ENCODE measurements around the gene TADA2B. TPM values are rescaled to one million over a fixed set of nuclear protein-coding genes. Genes with fewer than 3 reads are reported as not detected.

Gene TADA2B
- total and polyA plus RNA-seq, 2 donors (not counting 1 experiment from before 2014, with no cell fraction given) = 13.6 to 38.5 TPM

- H3K9me3 Mint-ChIP-seq (ENCODE audit: insufficient read depth) = no peaks in the 10 kb centered on the region
- H3K27ac Mint-ChIP-seq = no peak overlapping the region
- no peak overlapping the region for H3K4me2 ChIP-seq (replicated peaks; ENCODE audit: low read depth, low read length, poor library complexity, severe bottlenecking)
- H3K9ac ChIP-seq (ENCODE audit: low read length) = no peak overlapping the region
- H3K9me3 ChIP-seq (ENCODE audit: control extremely low read depth in 1 of 3, control insufficient read depth in 2 of 3, insufficient read depth in 1 of 3, low read length in 2 of 3) = no peaks in the 10 kb centered on the region
- H4K20me1 ChIP-seq (ENCODE audit: control insufficient read depth, insufficient read depth, low read length, poor library complexity, severe bottlenecking) = peaks cover 28% of the 10 kb centered on the region
- ATAC-seq (ENCODE audit: low read depth) (no peak), DNase-seq (no peak)
- no peak for TF ChIP-seq EZH2 (IDR thresholded peaks at IDR 0.05; ENCODE audit: borderline replicate concordance, insufficient read depth, low read depth, low read length, poor library complexity, severe bottlenecking)
- H3K4me1 Mint-ChIP-seq = peaks cover 11% of the 10 kb centered on the region
- H3K27me3 Mint-ChIP-seq = no peaks in the 10 kb centered on the region
- no peaks in the 10 kb centered on the region for H3K27me3 ChIP-seq (replicated peaks in 1 of 4; ENCODE audit: control extremely low read depth in 1 of 4, control insufficient read depth in 3 of 4, insufficient read depth in 4 of 4, low read length in 3 of 4)
- WGBS (ENCODE audit: insufficient coverage) = 97% methylated on average over 9 of the region's 10 CpGs
- peaks cover 2 to 4% of the 10 kb centered on the region in 2 donors for H3K4me1 ChIP-seq (ENCODE audit: control insufficient read depth in 2 of 2, insufficient read depth in 2 of 2, low read length in 2 of 2)
- H3K36me3 ChIP-seq (replicated peaks in 1 of 2; ENCODE audit: control extremely low read depth in 1 of 2, control insufficient read depth in 1 of 2, extremely low read depth in 1 of 2, insufficient read depth in 2 of 2, low read length in 1 of 2) = peaks cover 1 to 75% of the 10 kb centered on the region in 2 experiments
- H3K4me3 ChIP-seq (ENCODE audit: control extremely low read depth in 1 of 5, extremely low read depth in 1 of 5, insufficient read depth in 1 of 5, low read depth in 2 of 5, low read length in 4 of 5) = no peak overlapping the region
- POLR2A ChIA-PET = no interaction called here
- H2AFZ ChIP-seq (ENCODE audit: insufficient read depth, low read depth, low read length, poor library complexity, severe bottlenecking) = no peak overlapping the region
- no peak overlapping the region for H3K4me3 Mint-ChIP-seq
- peaks cover 49% of the 10 kb centered on the region for H3K79me2 ChIP-seq (ENCODE audit: control insufficient read depth, insufficient read depth, low read length)
- H3K27ac ChIP-seq (ENCODE audit: low read length in 2 of 2) = no peak overlapping the region
- intact Hi-C loops (cut with micrococcal nuclease) = no loop called here
- CTCF ChIA-PET = no interaction called here
These were observed 23.8 kb upstream of the TADA2B start for GRCh38 chr4:7019367-7019766.

GRCh38 chr4:7020290-7020689, 22.9 kb upstream of the TADA2B start:
- Mint-ChIP-seq H3K9me3 (ENCODE audit: insufficient read depth) (no peaks in the 10 kb centered on the region), H3K27me3 (no peaks in the 10 kb centered on the region), H3K27ac (no peak overlapping the region), H3K4me3 (no peak overlapping the region), H3K4me1 (peaks cover 1% of the 10 kb centered on the region)
- H3K4me2 ChIP-seq (replicated peaks; ENCODE audit: low read depth, low read length, poor library complexity, severe bottlenecking) = no peak overlapping the region
- H3K27ac ChIP-seq (ENCODE audit: low read length in 2 of 2) = no peak overlapping the region
- no peaks in the 10 kb centered on the region for H3K27me3 ChIP-seq (replicated peaks in 1 of 4; ENCODE audit: control extremely low read depth in 1 of 4, control insufficient read depth in 3 of 4, insufficient read depth in 4 of 4, low read length in 3 of 4)
- WGBS (ENCODE audit: insufficient coverage) = 100% methylated on average over 2 of the region's 2 CpGs
- ATAC-seq (ENCODE audit: low read depth) (no peak), DNase-seq (no peak)
- no peak overlapping the region for H3K4me3 ChIP-seq (ENCODE audit: control extremely low read depth in 1 of 5, extremely low read depth in 1 of 5, insufficient read depth in 1 of 5, low read depth in 2 of 5, low read length in 4 of 5)
- no peak overlapping the region for H3K9ac ChIP-seq (ENCODE audit: low read length)
- peaks cover 24% of the 10 kb centered on the region for H4K20me1 ChIP-seq (ENCODE audit: control insufficient read depth, insufficient read depth, low read length, poor library complexity, severe bottlenecking)
- intact Hi-C loops (cut with micrococcal nuclease) = no loop called here
- no peaks in the 10 kb centered on the region for H3K4me1 ChIP-seq (ENCODE audit: control insufficient read depth in 2 of 2, insufficient read depth in 2 of 2, low read length in 2 of 2)
- no peaks in the 10 kb centered on the region for H3K9me3 ChIP-seq (ENCODE audit: control extremely low read depth in 1 of 3, control insufficient read depth in 2 of 3, insufficient read depth in 1 of 3, low read length in 2 of 3)
- TF ChIP-seq EZH2 (IDR thresholded peaks at IDR 0.05; ENCODE audit: borderline replicate concordance, insufficient read depth, low read depth, low read length, poor library complexity, severe bottlenecking) (no peak), CTCF (IDR thresholded peaks at IDR 0.05) (no peak)
- peaks cover 40% of the 10 kb centered on the region for H3K79me2 ChIP-seq (ENCODE audit: control insufficient read depth, insufficient read depth, low read length)
- ChIA-PET POLR2A (no interaction called here), CTCF (interaction anchor here (1.3 kb wide), 1 partner anchor 48 kb away, joined by 3 read pairs; the partner anchor contains the start of gene GRPEL1)
- H2AFZ ChIP-seq (ENCODE audit: insufficient read depth, low read depth, low read length, poor library complexity, severe bottlenecking) = no peak overlapping the region
- H3K36me3 ChIP-seq (replicated peaks in 1 of 2; ENCODE audit: control extremely low read depth in 1 of 2, control insufficient read depth in 1 of 2, extremely low read depth in 1 of 2, insufficient read depth in 2 of 2, low read length in 1 of 2) = peaks cover 1 to 75% of the 10 kb centered on the region in 2 experiments

All from B cell (primary cell).